Smooth muscle cell (in vitro differentiated cells): Measurements from ENCODE around the gene TTC28. TPM values are rescaled to one million over a fixed set of nuclear protein-coding genes. Genes with fewer than 3 reads are reported as not detected.

Source experiments
- DNase-seq: peaks from one replicate; lab custom pipeline; 2025; ENCODE audit not compliant: unreplicated experiment; lab: John Stamatoyannopoulos, UW
- H2AFZ ChIP-seq: fragments of 200-600 bp; sonication (generic); 2 replicates; pipeline ENCODE4 v1.6.0; 2016; ENCODE audit warnings: antibody characterized with exemption, low read depth, mild to moderate bottlenecking
- H3F3A ChIP-seq: fragments of 200-600 bp; sonication (generic); 2 replicates; pipeline ENCODE4 v1.6.0; 2017; ENCODE audit warnings: antibody characterized with exemption, low read depth
- H3K27ac ChIP-seq: fragments of 200-600 bp; sonication (generic); 2 replicates; pipeline ENCODE4 v1.5.1; 2016; ENCODE audit warnings: low read depth, mild to moderate bottlenecking
- H3K27me3 ChIP-seq: fragments of 200-600 bp; sonication (generic); 2 replicates; pipeline ENCODE4 v1.6.1; 2016; ENCODE audit warnings: low read depth, mild to moderate bottlenecking
- H3K36me3 ChIP-seq: fragments of 200-600 bp; sonication (generic); 2 replicates; pipeline ENCODE4 v1.5.1; 2016; ENCODE audit warnings: low read depth
- H3K4me1 ChIP-seq: fragments of 200-600 bp; sonication (generic); 2 replicates; pipeline ENCODE4 v1.5.1; 2016; ENCODE audit warnings: low read depth
- H3K4me2 ChIP-seq: fragments of 200-600 bp; sonication (generic); 2 replicates; pipeline ENCODE4 v1.6.0; 2016; ENCODE audit warnings: mild to moderate bottlenecking
- H3K4me3 ChIP-seq: fragments of 200-600 bp; sonication (generic); 2 replicates; pipeline ENCODE4 v1.5.1; 2016; ENCODE audit warnings: mild to moderate bottlenecking
- H3K79me2 ChIP-seq: fragments of 200-600 bp; sonication (generic); 2 replicates; pipeline ENCODE4 v1.6.0; 2016; ENCODE audit warnings: low read depth, mild to moderate bottlenecking
- H3K9ac ChIP-seq: fragments of 200-600 bp; sonication (generic); 2 replicates; pipeline ENCODE4 v1.6.0; 2016; ENCODE audit warnings: low read depth
- H3K9me3 ChIP-seq: fragments of 200-600 bp; sonication (generic); replicated peaks from 2 replicates; pipeline ENCODE4 v1.5.1; 2016; ENCODE audit warnings: low read depth
- H4K20me1 ChIP-seq: fragments of 200-600 bp; sonication (generic); 2 replicates; pipeline ENCODE4 v1.6.0; 2016; ENCODE audit warnings: low read depth
- WGBS: methylation state at CpG from one replicate; pipeline ENCODE4 v1.1.7; 2016; ENCODE audit warnings: low lambda C conversion rate; 5-methylcytosine and 5-hydroxymethylcytosine counted together
- polyA plus RNA-seq: library from polyadenylated mRNA; unstranded; fragments of >200 nt; fragmentation: Nextera tagmentation; extraction: Ambion mirVana; gene quantifications from 2 replicates; pipeline ENCODE4 v1.2.1, GENCODE V29; 2016
- total RNA-seq: library from RNA; depleted of rRNA; stranded (reverse); fragments of >200 nt; gene quantifications from 2 replicates; pipeline ENCODE4 v1.2.3, GENCODE V29; 2014
- TF ChIP-seq, protein P1 (sequence below): fragments of 200-600 bp; sonication (generic); IDR thresholded peaks from 2 replicates; pipeline ENCODE4 v1.5.1; 2017; ENCODE audit warnings: borderline replicate concordance, mild to moderate bottlenecking, antibody characterized with exemption; ENCODE audit not compliant: insufficient read depth, poor library complexity, severe bottlenecking

Gene TTC28
- total and polyA plus RNA-seq, 2 experiments from 2014 or later, result 6.3 to 17.9 TPM

DNA sequence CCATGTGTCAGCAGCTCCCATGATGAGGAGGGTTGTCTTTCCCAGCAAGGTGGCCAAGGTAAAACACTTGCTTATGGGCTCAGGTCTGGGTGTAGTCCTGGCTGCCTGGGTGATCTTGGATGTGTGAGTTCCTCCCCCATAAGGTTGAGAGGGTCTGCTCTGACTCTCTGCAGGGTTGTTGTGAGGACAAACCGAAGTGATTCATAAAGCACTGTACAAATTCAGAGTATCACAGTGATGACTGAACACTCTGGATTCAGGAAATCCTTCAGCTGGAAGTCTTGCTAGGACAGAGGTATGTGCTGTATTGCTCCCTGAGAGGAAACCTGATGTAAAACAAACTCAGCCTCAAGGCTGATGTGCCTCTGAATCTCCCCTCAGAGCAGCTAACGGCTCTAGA lies 539.7 kb downstream of the TTC28 start:
- Histone ChIP-seq H3F3A (peaks cover 18% of the 10 kb centered on the region), H4K20me1 (no peaks in the 10 kb centered on the region), H3K4me1 (peaks cover 30% of the 10 kb centered on the region), H3K4me2 (peak overlapping the region; percentile 69), H2AFZ (no peak overlapping the region), H3K79me2 (no peaks in the 10 kb centered on the region), H3K4me3 (no peak overlapping the region), H3K27ac (peak overlapping the region; percentile 89), H3K9ac (no peak overlapping the region), H3K9me3 (no peaks in the 10 kb centered on the region), H3K36me3 (no peaks in the 10 kb centered on the region), H3K27me3 (no peaks in the 10 kb centered on the region)
- no peak for DNase-seq
- WGBS, result 35% methylated on average over 2 of the region's 2 CpGs
- TF ChIP-seq, protein P1, sequence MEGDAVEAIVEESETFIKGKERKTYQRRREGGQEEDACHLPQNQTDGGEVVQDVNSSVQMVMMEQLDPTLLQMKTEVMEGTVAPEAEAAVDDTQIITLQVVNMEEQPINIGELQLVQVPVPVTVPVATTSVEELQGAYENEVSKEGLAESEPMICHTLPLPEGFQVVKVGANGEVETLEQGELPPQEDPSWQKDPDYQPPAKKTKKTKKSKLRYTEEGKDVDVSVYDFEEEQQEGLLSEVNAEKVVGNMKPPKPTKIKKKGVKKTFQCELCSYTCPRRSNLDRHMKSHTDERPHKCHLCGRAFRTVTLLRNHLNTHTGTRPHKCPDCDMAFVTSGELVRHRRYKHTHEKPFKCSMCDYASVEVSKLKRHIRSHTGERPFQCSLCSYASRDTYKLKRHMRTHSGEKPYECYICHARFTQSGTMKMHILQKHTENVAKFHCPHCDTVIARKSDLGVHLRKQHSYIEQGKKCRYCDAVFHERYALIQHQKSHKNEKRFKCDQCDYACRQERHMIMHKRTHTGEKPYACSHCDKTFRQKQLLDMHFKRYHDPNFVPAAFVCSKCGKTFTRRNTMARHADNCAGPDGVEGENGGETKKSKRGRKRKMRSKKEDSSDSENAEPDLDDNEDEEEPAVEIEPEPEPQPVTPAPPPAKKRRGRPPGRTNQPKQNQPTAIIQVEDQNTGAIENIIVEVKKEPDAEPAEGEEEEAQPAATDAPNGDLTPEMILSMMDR, result no peak

DNA sequence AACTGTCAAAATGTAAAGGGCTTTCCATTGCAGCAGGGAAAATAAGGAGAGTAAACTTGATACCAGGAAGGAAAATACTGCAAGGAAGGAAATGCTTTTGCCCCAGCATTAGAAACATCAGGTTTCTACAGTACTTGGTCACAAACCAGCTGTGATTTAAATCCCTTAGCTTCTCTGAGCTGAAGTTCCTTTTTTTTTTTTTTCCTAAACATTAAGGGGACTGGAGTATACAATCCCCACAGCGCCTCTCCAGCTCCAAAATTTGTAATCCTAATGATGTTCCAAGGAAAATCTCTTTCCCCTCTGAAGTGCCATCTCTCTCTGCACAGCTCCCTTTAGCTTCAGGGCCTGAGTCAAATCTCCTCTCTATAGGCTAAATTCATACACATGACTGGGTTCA lies 540.1 kb downstream of the TTC28 start:
- H3K4me3 ChIP-seq, result no peak overlapping the region
- no peaks in the 10 kb centered on the region for H3K36me3 ChIP-seq
- H3K4me2 ChIP-seq, result peak overlapping the region; percentile 69
- peaks cover 18% of the 10 kb centered on the region for H3F3A ChIP-seq
- H3K27me3 ChIP-seq, result no peaks in the 10 kb centered on the region
- no peak for DNase-seq
- no peak overlapping the region for H2AFZ ChIP-seq
- no peaks in the 10 kb centered on the region for H3K79me2 ChIP-seq
- 81% methylated on average over 1 of the region's 1 CpG for WGBS
- H3K27ac ChIP-seq, result peak overlapping the region; percentile 89
- H4K20me1 ChIP-seq, result no peaks in the 10 kb centered on the region
- no peaks in the 10 kb centered on the region for H3K9me3 ChIP-seq
- H3K4me1 ChIP-seq, result peaks cover 30% of the 10 kb centered on the region
- no peak overlapping the region for H3K9ac ChIP-seq
- TF ChIP-seq, protein P1, result no peak

DNA sequence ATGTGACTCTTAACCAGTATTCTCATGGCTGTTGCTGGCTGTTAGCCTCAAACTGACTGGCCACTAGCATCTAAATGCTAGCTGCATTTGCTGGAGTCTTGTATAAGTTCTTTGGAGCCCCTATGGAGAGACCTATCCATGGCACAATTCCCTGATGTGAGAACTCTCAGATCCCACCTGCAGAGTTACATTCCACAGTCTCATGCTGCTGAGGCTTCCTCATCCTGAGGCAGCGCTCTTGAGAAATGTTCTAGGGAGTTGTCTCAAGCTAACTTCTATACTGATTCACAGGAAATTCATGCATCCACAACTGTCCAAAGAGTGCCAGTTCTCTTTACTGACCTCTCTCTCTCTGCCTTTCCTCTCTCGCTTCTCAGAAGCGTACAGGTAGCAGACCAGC lies 542.6 kb downstream of the TTC28 start:
- Histone ChIP-seq H3K27ac (no peak overlapping the region), H3K4me3 (no peak overlapping the region), H3K4me1 (peaks cover 22% of the 10 kb centered on the region), H3K9me3 (no peaks in the 10 kb centered on the region), H3F3A (peaks cover 18% of the 10 kb centered on the region), H3K36me3 (no peaks in the 10 kb centered on the region), H3K79me2 (no peaks in the 10 kb centered on the region), H4K20me1 (no peaks in the 10 kb centered on the region), H3K27me3 (no peaks in the 10 kb centered on the region), H3K9ac (no peak overlapping the region), H2AFZ (no peak overlapping the region), H3K4me2 (no peak overlapping the region)
- DNase-seq, result no peak
- 90% methylated on average over 3 of the region's 3 CpGs for WGBS
- TF ChIP-seq, protein P1, result no peak

DNA sequence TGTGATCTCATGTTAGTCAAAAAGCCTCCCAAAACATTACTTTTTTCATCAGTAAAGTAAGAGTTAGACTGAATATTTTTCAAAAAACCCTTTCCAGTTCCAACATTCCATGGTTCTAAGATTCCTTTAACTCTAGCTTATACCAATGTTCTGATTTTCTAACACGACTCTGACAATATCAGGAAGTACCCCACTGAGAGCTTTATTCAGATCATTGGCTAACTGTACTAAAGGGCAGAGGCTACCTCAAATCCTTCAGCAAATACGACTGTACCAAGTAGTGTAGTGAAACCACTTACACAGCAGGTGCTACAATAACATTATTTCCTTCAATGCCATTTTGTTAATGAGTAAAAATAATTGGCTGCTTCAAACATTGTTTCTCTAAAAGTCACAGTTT lies 547.2 kb downstream of the TTC28 start:
- H3K9me3 ChIP-seq, result no peaks in the 10 kb centered on the region
- no peaks in the 10 kb centered on the region for H3F3A ChIP-seq
- H3K4me2 ChIP-seq, result no peak overlapping the region
- H3K27me3 ChIP-seq, result no peaks in the 10 kb centered on the region
- WGBS, result 93% methylated on average over 2 of the region's 2 CpGs
- TF ChIP-seq, protein P1, result no peak
- no peak overlapping the region for H2AFZ ChIP-seq
- no peaks in the 10 kb centered on the region for H3K79me2 ChIP-seq
- H3K36me3 ChIP-seq, result no peaks in the 10 kb centered on the region
- H3K27ac ChIP-seq, result no peak overlapping the region
- H3K4me1 ChIP-seq, result no peaks in the 10 kb centered on the region
- no peak overlapping the region for H3K4me3 ChIP-seq
- no peaks in the 10 kb centered on the region for H4K20me1 ChIP-seq
- DNase-seq, result no peak
- H3K9ac ChIP-seq, result no peak overlapping the region
